ENCODE results near the gene SAMD4A.

GRCh38 chr14:54631016-54631415, 64.1 kb downstream of the SAMD4A start:
- no peak for TF ChIP-seq CTCF (IDR thresholded peaks at IDR 0.05 in 8 of 11, conservative IDR thresholded peaks at IDR 0.05 in 3 of 11)
- TF ChIP-seq POLR2AphosphoS5 (IDR thresholded peaks at IDR 0.05), result no peak
- TF ChIP-seq POLR2A (IDR thresholded peaks at IDR 0.05), result no peak
